OCI-LY7 (cell line): ENCODE measurements around the gene NEU2. TPM values are rescaled to one million over a fixed set of nuclear protein-coding genes. Genes with fewer than 3 reads are reported as not detected.
"Not testable (repeated sequence)": the region's sequence is repeated elsewhere in the genome, so short reads cannot be mapped to it uniquely, and the experiment has no call there.

ENCODE experiments used
- BruUV-seq: library from RNA; stranded (reverse); fragments of 400-500 nt; replicated peaks from 2 replicates; lab custom pipeline; 2021; lab: Mats Ljungman, UMichigan
- CTCF ChIA-PET: fragments of 300-600 bp; sonication (Branson Sonifier 250); formaldehyde crosslinking; loops from one replicate; lab custom pipeline; 2022; ENCODE audit warnings: antibody characterized with exemption; ENCODE audit not compliant: unreplicated experiment; lab: Charles Lee
- POLR2A ChIA-PET: fragments of 300-600 bp; sonication (Branson Sonifier 250); formaldehyde crosslinking; loops from one replicate; lab custom pipeline; 2022; ENCODE audit warnings: antibody characterized with exemption; lab: Charles Lee
- DNase-seq: peaks from one replicate; pipeline ENCODE4 v3.0.0-alpha.2; 2015; ENCODE audit warnings: low spot score
- H2AFZ ChIP-seq: fragments of 200-600 bp; sonication (generic), shearing (Covaris generic); 2 replicates; pipeline ENCODE4 v1.6.1; 2014; ENCODE audit warnings: mild to moderate bottlenecking, antibody characterized with exemption, low read length, moderate library complexity
- H3K27ac ChIP-seq: fragments of 200-600 bp; sonication (generic); 2 replicates; pipeline ENCODE4 v1.5.1; 2014; ENCODE audit warnings: mixed run types, low read depth, mild to moderate bottlenecking, moderate library complexity, low read length, inconsistent platforms; ENCODE audit not compliant: poor library complexity, severe bottlenecking
- H3K36me3 ChIP-seq: fragments of 200-600 bp; sonication (generic); 2 replicates; pipeline ENCODE4 v1.6.1; 2014; ENCODE audit warnings: mild to moderate bottlenecking, antibody characterized with exemption, low read length, moderate library complexity, mixed read lengths; ENCODE audit not compliant: insufficient read depth
- H3K4me1 ChIP-seq: fragments of 200-600 bp; sonication (generic); 2 replicates; pipeline ENCODE4 v1.5.1; 2014; ENCODE audit warnings: mild to moderate bottlenecking, low read length; ENCODE audit not compliant: insufficient read depth, poor library complexity, severe bottlenecking
- H3K4me2 ChIP-seq: fragments of 200-600 bp; sonication (generic); 2 replicates; pipeline ENCODE4 v1.6.1; 2014; ENCODE audit warnings: mild to moderate bottlenecking, low read length
- H3K4me3 ChIP-seq: fragments of 200-600 bp; sonication (generic); 2 replicates; pipeline ENCODE4 v1.5.1; 2014; ENCODE audit warnings: mild to moderate bottlenecking, low read depth, low read length; ENCODE audit not compliant: poor library complexity, severe bottlenecking
- H3K79me2 ChIP-seq: fragments of 200-600 bp; sonication (generic); 2 replicates; pipeline ENCODE4 v1.6.1; 2016; ENCODE audit warnings: low read depth, mild to moderate bottlenecking, low read length, moderate library complexity, mixed read lengths; ENCODE audit not compliant: insufficient read depth
- H3K9me2 ChIP-seq: fragments of 200-600 bp; sonication (generic); 2 replicates; pipeline ENCODE4 v1.6.1; 2016; ENCODE audit warnings: mild to moderate bottlenecking, low read length, mixed read lengths; ENCODE audit not compliant: insufficient read depth
- H3K9me3 ChIP-seq: fragments of 200-600 bp; sonication (generic); 2 replicates; pipeline ENCODE4 v1.6.1; 2014; ENCODE audit warnings: mild to moderate bottlenecking, mixed run types, low read length, mixed read lengths
- H4K20me1 ChIP-seq: fragments of 200-600 bp; sonication (generic); 2 replicates; pipeline ENCODE4 v1.6.1; 2014; ENCODE audit warnings: mild to moderate bottlenecking, antibody characterized with exemption, low read length, moderate library complexity, mixed read lengths; ENCODE audit not compliant: insufficient read depth
- CTCF ChIP-seq: fragments of 200-600 bp; sonication (generic); conservative IDR thresholded peaks from 2 replicates; pipeline ENCODE4 v1.5.1; 2014; ENCODE audit warnings: mild to moderate bottlenecking, antibody characterized with exemption, low read length, moderate library complexity, mixed read lengths
- EZH2phosphoT487 ChIP-seq: fragments of 200-600 bp; sonication (generic); IDR thresholded peaks from 2 replicates; pipeline ENCODE4 v1.6.1; 2018; ENCODE audit warnings: low read depth, borderline replicate concordance, mild to moderate bottlenecking, mixed run types, antibody characterized with exemption, low read length, moderate library complexity, mixed read lengths
- intact Hi-C: fragments of 100-400 bp; cut with micrococcal nuclease; formaldehyde crosslinking; loops from one replicate; pipeline ENCODE4 v1.10.0; 2022; ENCODE audit not compliant: unreplicated experiment
- total RNA-seq, 2 experiments: library from RNA; depleted of rRNA in 1 of 2; stranded (reverse); fragments of >200 nt in 1 of 2; shearing (Covaris generic) in 1 of 2; gene quantifications; 2 replicates each; pipeline ENCODE4 v1.2.3, GENCODE V29; 2014 to 2022

NEU2 gene
- total RNA-seq, 2 experiments from 2014 or later: not detected

GRCh38 chr2:233063976-233064411, 31.5 kb downstream of the NEU2 start:
- CTCF ChIA-PET: interaction anchor here (0.8 kb wide), 1 partner anchor 10 kb away, joined by 3 read pairs; no protein-coding TSS in a partner anchor
- Histone ChIP-seq H3K4me1 (peaks cover 48% of the 10 kb centered on the region), H2AFZ (no peak overlapping the region), H3K4me3 (peak overlapping the region; percentile 81), H3K27ac (no peak overlapping the region), H3K4me2 (peak overlapping the region; percentile 98), H3K79me2 (peaks cover 60% of the 10 kb centered on the region), H3K9me2 (no peaks in the 10 kb centered on the region), H3K36me3 (peaks cover 50% of the 10 kb centered on the region), H3K9me3 (no peaks in the 10 kb centered on the region; the same call in 1 of the 2 replicates), H4K20me1 (peaks cover 29% of the 10 kb centered on the region)
- TF ChIP-seq CTCF: no peak
- TF ChIP-seq EZH2phosphoT487: no peak
- POLR2A ChIA-PET: interaction anchor here (1.0 to 1.1 kb wide), 2 partner anchors 15 to 160 kb away, joined by 3 to 4 read pairs; no protein-coding TSS in a partner anchor
- DNase-seq: no peak
- intact Hi-C loops: loop anchor here (2.0 to 5.0 kb wide), 2 partner anchors 13 to 163 kb away; no protein-coding TSS in a partner anchor
- no TSS peak for BruUV-seq

DNA sequence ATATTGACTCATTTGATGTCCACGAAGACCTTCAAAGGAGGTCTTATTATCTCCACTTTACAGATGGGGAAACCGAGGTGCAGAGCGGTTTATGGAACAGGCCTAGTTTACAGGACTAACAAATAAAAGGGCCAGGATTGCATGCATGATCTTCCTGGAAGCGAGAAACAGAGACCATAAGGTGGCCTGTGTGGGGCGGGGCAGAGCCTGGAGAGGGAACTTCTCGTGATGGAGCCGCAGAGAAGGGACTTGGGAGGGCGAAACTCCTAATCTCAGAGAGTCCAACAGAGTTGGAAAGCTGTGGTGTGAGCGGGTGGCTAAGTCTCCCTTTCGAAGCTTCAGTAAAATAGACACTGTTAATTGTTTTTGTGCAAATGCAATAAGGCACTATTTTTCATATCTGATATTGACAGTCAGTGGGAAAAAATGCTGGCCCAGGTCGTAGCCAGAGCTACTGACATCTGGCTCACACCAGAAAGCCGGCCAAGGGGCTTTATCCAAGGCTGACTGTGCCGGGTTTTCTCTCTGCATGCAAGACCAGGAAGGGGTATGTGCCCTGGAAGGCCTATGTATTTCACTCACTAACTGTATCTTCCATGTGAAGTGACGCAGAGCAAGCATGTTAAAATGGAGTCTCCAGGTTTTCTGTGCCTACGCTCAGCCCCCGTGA, 32.2 kb downstream of the NEU2 start:
- Histone ChIP-seq H3K4me2 (0 out of 2 replicates have a peak overlapping the region, but pooled peaks have one; percentile 98), H3K27ac (no peak overlapping the region), H3K9me2 (no peaks in the 10 kb centered on the region), H3K9me3 (no peaks in the 10 kb centered on the region; the same call in 1 of the 2 replicates), H3K4me3 (no peak overlapping the region), H2AFZ (no peak overlapping the region), H3K4me1 (peaks cover 50% of the 10 kb centered on the region), H4K20me1 (peaks cover 29% of the 10 kb centered on the region), H3K79me2 (peaks cover 66% of the 10 kb centered on the region), H3K36me3 (peaks cover 50% of the 10 kb centered on the region)
- ChIA-PET CTCF (no interaction called here), POLR2A (interaction anchor here (1.0 to 1.1 kb wide), 2 partner anchors 14 to 159 kb away, joined by 3 to 4 read pairs; no protein-coding TSS in a partner anchor)
- no peak for DNase-seq
- intact Hi-C loops: loop anchor here (5.0 kb wide), 1 partner anchor 163 kb away; no protein-coding TSS in a partner anchor
- no peak for TF ChIP-seq EZH2phosphoT487
- no peak for TF ChIP-seq CTCF
- no TSS peak for BruUV-seq

- H3K9me2 ChIP-seq, H3K4me2 ChIP-seq, CTCF ChIA-PET, H3K4me3 ChIP-seq, DNase-seq, H3K27ac ChIP-seq, BruUV-seq, H2AFZ ChIP-seq, intact Hi-C loops, H3K9me3 ChIP-seq: not testable (repeated sequence)
- H3K79me2 ChIP-seq: peaks cover 72% of the 10 kb centered on the region
- POLR2A ChIA-PET: interaction anchor here (0.7 to 1.1 kb wide), 3 partner anchors 42 to 1400 kb away, joined by 3 to 5 read pairs (median 4); no protein-coding TSS in a partner anchor
- peaks cover 52% of the 10 kb centered on the region for H3K4me1 ChIP-seq
- H3K36me3 ChIP-seq: peaks cover 56% of the 10 kb centered on the region
- peaks cover 29% of the 10 kb centered on the region for H4K20me1 ChIP-seq
Measured at GRCh38 chr2:233065200-233065589, 32.7 kb downstream of the NEU2 start.
